Right ventricle myocardium superior (tissue), 1 donor: ENCODE results near the gene SLC2A3. TPM values are rescaled to one million over a fixed set of nuclear protein-coding genes. Genes with fewer than 3 reads are reported as not detected.
"Not testable (repeated sequence)": the region's sequence is repeated elsewhere in the genome, so short reads cannot be mapped to it uniquely, and the experiment has no call there.

Experiments used
- ATAC-seq: fragments of 200-7000 bp; cut with Tn5 transposase; one replicate; pipeline ENCODE4 v1.9.1; 2020; ENCODE audit warnings: mild to moderate bottlenecking; ENCODE audit not compliant: poor library complexity
- DNase-seq: peaks from one replicate; pipeline ENCODE4 v3.0.0-alpha.2; 2020
- intact Hi-C: fragments of 100-400 bp; cut with DNase I; formaldehyde crosslinking; loops from one replicate; pipeline ENCODE4 v1.11.2; 2022
- total RNA-seq: library from RNA; stranded (reverse); fragmentation: NEBNext Ultra II Directional; extraction: Animal tissue kit (Norgen Biotek cat#: 25700); gene quantifications from one replicate; pipeline ENCODE4 v1.2.1, GENCODE V29; 2021
- donor health status: DM: no; HTN: yes; CAD: no; lungs with severe emphysema.

Gene SLC2A3
- total RNA-seq, 1 donor from 2014 or later: 8.8 TPM

DNA sequence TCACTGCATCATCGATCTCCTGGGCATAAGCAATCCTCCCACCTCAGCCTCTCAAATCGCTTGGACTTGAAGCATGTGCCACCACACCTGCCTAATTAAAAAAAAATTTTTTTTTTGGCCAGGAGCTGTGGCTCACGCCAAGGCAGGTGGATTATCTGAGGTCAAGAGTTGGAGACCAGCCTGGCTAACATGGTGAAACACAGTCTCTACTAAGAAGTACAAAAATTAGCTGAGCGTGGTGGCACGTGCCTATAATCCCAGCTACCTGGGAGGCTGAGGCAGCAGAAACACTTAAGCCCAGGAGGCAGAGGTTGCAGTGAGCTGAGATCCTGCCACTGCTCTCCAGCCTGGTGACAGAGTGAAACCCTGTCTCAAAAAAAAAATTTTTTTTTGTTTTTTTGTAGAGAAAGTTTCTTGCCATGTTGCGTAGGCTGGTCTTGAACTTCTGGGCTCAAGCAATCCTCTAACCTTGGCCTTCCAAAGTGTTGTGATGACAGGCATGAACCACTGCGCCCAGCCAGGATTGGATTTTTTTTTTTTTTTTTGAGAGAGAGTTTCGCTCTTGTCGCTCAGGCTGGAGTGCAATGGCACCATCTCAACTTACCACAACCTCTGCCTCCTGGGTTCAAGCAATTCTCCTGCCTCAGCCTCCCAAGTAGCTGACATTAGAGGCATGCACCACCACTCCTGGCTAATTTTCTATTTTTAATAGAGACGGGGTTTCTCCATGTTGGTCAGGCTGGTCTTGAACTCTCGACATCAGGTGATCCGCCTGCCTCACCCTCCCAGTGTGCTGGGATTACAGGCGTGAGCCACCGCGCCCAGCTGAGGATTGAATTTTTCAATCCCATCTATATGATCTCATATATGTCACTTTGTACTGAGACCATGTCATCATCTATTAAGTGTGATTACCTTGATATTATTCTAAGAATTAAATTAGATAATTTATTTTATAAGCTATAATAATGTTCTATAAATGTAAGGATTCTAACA, 12.4 kb downstream of the SLC2A3 start:
- intact Hi-C loops: no loop called here
- DNase-seq (no peak), ATAC-seq (no peak)

DNA sequence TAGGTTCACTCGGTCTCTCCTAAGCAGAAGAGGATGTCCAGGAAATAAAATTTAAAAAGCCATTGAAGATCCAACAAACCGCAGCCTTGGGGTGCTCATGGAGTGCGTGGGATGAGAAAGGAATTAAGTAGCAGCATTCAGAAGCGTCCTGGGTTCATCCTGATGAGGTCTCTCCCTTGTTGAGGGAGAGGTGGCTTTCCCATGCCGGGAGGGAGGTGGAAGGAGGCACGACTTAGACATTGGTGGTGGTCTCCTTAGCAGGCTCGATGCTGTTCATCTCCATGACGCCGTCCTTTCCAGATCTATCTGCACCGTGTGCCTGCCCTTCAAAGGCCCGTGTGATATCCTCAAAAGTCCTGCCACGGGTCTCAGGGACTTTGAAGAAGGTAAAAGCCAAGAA, 14.8 kb downstream of the SLC2A3 start:
- DNase-seq, ATAC-seq, intact Hi-C loops: not testable (repeated sequence)

- DNase-seq, intact Hi-C loops, ATAC-seq: not testable (repeated sequence)
Measured at GRCh38 chr12:7918268-7918590, 17.8 kb downstream of the SLC2A3 start.

DNA sequence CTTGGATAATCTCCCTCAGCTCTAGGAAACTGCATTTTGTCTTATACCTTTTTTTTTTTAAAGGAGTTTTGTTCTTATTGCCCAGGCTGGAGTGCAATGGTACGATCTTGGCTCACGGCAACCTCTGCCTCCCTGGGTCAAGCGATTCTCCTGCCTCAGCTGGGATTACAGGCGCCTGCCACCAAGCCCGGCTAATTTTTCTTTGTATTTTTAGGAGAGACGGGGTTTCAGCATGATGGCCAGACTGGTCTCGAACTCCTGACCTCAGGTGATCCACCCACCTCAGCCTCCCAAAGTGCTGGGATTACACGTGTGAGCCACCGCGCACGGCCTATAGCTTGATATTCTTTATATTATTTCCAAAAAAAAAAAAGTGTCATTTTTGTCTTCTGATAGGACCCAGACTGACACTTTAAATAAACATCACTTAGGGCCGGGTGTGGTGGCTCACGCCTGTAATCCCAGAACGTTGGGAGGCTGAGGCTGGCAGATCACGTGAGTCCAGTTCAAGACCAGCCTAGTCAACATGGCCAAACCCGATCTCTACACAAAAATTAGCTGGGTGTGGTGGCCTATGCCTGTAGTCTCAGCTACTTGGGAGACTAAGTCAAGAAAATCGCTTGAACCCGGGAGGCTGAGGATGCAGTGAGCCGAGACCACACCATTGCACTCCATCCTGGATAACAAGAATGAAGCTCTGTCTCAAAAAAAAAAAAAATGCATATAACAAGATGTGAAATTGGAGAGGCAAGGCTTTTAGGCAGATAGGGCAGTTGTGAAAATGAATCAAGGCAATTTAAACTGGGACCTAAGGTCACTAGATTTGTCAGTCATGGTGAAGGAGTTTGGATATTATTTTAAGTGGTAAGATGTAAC, 18.4 kb downstream of the SLC2A3 start:
- intact Hi-C loops: no loop called here
- ATAC-seq (no peak), DNase-seq (no peak)

GRCh38 chr12:7916936-7917335, 19.1 kb downstream of the SLC2A3 start:
- ATAC-seq: no peak
- intact Hi-C loops: no loop called here

DNA sequence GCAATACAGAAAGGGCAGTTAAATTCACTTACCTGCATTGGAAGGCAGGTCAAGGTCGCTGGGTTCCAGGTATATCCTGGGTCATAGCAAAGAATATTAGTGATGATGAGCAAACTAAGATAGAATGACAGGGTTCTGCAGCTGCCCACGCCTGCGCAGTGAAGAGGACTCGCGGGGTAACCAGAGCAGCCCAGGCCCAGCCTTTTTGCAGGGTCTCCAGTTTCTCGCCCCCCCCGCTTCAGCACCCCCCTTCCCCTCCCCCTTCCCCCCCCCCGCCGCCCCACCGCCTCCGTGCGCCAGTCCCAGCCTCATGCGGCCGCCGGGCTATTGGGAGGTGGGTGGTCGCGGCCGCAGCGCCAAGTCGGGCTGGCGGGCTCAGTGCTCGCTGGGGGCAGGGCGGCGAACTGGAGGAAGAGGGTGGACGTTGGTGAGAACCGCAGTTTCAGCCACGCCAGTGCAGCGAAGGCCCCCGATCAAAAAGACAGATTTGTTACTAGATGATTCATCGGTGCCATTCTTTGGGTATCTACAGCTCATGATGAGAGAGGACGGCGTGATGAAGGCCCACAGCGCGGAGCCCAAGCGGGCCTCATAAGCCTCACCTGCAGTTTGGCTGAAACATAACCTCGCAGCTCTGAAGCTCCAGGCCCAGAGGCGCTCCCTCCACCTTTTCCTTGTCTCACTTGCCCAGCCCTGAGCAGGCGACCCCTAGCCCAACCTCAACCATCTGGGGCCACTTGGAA, 20.2 kb downstream of the SLC2A3 start:
- DNase-seq (no peak), ATAC-seq (no peak)
- intact Hi-C loops: no loop called here

More at GRCh38 chr12:7916936-7917335, 19.1 kb downstream of the SLC2A3 start:
- DNase-seq: no peak

- DNase-seq, intact Hi-C loops, ATAC-seq: not testable (repeated sequence)
Measured at GRCh38 chr12:7910106-7910505, 25.9 kb downstream of the SLC2A3 start.

GRCh38 chr12:7907009-7907408, 29.0 kb downstream of the SLC2A3 start:
- DNase-seq: no peak
- no peak for ATAC-seq
- intact Hi-C loops: no loop called here

- intact Hi-C loops, ATAC-seq, DNase-seq: not testable (repeated sequence)
Measured at GRCh38 chr12:7906303-7906702, 29.7 kb downstream of the SLC2A3 start.

DNA sequence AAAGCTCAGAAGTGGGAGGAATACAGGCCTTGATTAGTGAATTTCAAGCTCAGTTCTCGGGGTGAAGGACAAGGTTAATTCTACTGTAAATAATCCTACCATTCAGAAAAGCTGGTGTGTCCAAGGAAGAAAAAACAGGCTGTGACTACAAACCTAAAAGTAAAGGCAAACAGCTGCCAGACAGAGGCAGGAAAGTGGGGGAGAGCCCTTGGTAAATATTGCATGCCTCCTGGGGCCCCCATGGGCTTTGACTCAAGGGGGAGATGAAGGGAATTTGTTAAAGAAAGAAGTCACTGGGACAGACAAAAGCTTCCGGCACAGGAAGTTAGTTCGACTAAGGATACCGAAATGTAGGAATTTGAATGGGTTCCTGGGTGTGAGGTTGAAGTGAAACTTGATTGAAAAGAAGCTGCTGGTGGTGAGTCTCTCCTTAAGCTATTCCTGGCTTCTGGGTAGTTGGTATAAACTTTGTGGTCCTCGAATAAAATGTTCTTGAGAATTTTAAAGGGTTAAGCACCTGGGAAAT, 30.3 kb downstream of the SLC2A3 start:
- intact Hi-C loops, DNase-seq, ATAC-seq: not testable (repeated sequence)

GRCh38 chr12:7905071-7905470, 30.9 kb downstream of the SLC2A3 start:
- ATAC-seq (no peak), DNase-seq (no peak)
- intact Hi-C loops: no loop called here

DNA sequence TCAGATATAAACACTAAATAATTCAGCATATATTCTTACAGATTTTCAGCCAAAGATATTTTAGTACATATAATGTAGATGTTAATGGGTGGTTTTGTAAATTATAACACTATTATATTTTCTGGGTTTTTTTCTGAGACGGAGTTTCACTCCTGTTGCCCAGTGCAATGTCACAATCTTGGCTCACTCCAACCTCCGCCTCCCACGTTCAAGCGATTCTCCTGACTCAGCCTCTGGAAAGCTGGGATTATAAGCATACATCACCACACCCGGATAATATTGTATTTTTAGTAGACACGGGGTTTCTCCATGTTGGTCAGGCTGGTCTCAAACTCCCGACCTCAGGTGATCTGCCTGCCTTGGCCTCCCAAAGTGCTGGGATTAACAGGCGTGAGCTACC, 33.6 kb downstream of the SLC2A3 start:
- intact Hi-C loops, DNase-seq, ATAC-seq: not testable (repeated sequence)

DNA sequence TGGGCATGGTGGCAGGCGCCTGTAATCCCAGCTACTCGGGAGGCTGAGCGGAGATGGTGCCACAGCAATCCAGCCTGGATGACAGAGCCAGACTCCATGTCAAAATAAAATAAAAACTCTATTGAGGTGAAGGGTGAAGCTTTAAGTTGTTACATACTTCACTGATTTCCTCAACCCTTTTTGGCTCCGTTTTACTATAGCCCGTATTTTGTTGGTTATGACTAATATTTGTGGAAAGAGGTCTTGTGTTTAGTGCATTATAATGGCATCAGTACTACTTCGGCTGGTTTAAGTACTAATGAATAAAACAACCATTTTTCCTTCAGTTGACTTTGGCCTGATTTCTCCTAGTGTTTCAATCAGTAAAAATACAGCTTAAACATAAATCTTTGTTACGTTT, 36.2 kb downstream of the SLC2A3 start:
- intact Hi-C loops: no loop called here
- ATAC-seq (no peak), DNase-seq (no peak)

DNA sequence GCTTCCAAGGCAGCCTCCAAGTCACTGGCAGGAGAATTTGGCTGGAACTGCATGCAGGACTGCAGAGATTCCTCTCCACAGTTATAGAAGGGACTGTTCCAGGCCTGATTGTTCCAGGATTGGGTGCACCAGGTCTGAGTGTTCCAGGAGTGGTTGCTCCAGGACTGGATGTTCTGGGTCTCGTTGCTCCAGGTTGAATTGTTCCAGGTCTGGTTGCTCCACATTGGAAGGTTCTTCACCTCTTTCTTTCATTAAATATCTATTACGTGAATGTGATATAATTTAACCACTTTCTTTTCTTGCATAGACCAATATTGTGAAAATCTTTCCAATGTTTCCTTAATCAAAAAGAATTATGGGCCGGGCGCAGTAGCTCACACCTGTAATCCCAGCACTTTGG, 39.3 kb downstream of the SLC2A3 start:
- DNase-seq, intact Hi-C loops, ATAC-seq: not testable (repeated sequence)

DNA sequence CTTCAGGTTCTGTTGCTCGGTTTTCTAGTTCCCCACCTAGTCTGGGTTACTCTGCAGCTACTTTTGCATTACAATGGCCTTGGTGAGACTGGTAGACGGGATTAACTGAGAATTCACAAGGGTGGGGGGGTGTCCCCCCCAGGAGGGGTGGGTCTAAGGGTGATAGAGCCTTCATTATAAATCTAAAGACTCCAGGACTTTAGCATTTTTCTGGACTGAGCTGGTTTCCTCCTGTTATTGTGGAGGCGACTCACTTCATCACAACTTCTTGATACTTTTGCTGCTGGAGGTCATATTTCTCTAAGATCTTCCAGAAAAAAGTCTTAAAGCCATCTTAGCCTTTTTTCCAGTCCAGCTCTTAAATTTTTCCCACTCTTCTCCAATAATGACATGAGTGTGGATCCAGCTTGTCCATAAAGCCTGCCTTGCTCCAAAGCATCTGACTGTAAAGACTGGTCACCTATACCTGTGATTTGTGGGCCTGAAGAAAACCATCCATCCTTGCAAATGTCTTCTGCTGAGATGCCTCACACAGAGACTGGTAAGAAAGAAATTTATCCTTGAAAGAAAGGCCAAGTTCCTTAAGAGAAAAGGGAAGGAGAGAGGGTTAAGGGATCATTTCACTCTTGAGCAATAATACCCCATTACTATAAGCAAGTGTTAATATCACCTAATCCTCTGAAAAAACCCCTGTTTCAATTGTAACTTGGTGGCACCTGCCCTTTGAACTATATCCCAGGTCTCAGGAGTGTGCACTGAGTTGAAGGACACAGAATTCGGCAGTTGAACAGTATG, 43.6 kb downstream of the SLC2A3 start:
- ATAC-seq (no peak), DNase-seq (no peak)
- intact Hi-C loops: no loop called here

DNA sequence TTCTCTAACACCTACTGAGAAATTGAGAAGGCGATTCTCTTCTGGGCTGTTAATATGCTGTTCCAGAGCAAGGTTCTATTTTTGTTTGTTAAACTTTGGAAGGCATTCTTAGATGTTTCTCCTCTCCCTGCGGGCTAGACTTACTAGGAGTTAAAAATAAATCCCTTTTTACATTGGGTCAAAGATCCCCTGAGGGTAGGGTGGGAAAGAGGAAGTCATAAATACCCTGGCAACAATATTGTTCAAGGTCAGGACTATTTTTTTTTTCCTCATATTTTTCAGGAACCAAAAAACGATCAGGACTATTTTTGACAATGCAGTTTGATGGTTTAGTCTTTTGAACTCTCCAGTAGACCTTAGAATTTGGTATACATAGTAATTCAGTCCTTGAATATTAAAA, 51.3 kb downstream of the SLC2A3 start:
- DNase-seq: no peak
- intact Hi-C loops: no loop called here
- no peak for ATAC-seq

GRCh38 chr12:7881736-7882120, 54.3 kb downstream of the SLC2A3 start:
- DNase-seq, intact Hi-C loops, ATAC-seq: not testable (repeated sequence)
